Endodermal cell (in vitro differentiated cells): ENCODE results near the gene KCND2. TPM values are rescaled to one million over a fixed set of nuclear protein-coding genes. Genes with fewer than 3 reads are reported as not detected.
"Not testable (repeated sequence)": the region's sequence is repeated elsewhere in the genome, so short reads cannot be mapped to it uniquely, and the experiment has no call there.

Source experiments
- DNase-seq: peaks from one replicate; pipeline ENCODE4 v3.0.0-alpha.2; 2017
- H3K27ac ChIP-seq: 2 replicates; pipeline ENCODE4 v1.5.1; 2013; ENCODE audit warnings: mild to moderate bottlenecking, low read depth, low read length, moderate library complexity
- H3K27me3 ChIP-seq: 2 replicates; pipeline ENCODE4 v1.6.1; 2013; ENCODE audit warnings: mild to moderate bottlenecking, low read length, moderate library complexity; ENCODE audit not compliant: insufficient read depth, control insufficient read depth, poor library complexity, severe bottlenecking
- H3K36me3 ChIP-seq: 2 replicates; pipeline ENCODE4 v1.7.0; 2013; ENCODE audit warnings: mild to moderate bottlenecking, low read length, moderate library complexity; ENCODE audit not compliant: control insufficient read depth, insufficient read depth
- H3K4me1 ChIP-seq: one replicate; pipeline ENCODE4 v1.7.0; 2013; ENCODE audit warnings: low read length; ENCODE audit not compliant: control insufficient read depth, insufficient read depth
- H3K4me3 ChIP-seq: 2 replicates; pipeline ENCODE4 v1.5.1; 2013; ENCODE audit warnings: mild to moderate bottlenecking, low read length, moderate library complexity
- H3K9ac ChIP-seq: 2 replicates; pipeline ENCODE4 v1.6.1; 2013; ENCODE audit warnings: mild to moderate bottlenecking, low read length, moderate library complexity; ENCODE audit not compliant: poor library complexity, severe bottlenecking; ENCODE audit errors: extremely low read depth
- H3K9me3 ChIP-seq: 2 replicates; pipeline ENCODE4 v1.6.1; 2013; ENCODE audit warnings: mild to moderate bottlenecking, low read length, moderate library complexity; ENCODE audit not compliant: control insufficient read depth
- H3K27ac Mint-ChIP-seq: 2 replicates; pipeline ENCODE4 v1.8.0; 2020; ENCODE audit warnings: mixed read lengths
- H3K27me3 Mint-ChIP-seq: 2 replicates; pipeline ENCODE4 v1.8.0; 2021; ENCODE audit warnings: mild to moderate bottlenecking, mixed read lengths; ENCODE audit not compliant: insufficient read depth
- H3K36me3 Mint-ChIP-seq: 2 replicates; pipeline ENCODE4 v1.8.0; 2020; ENCODE audit warnings: low read depth, mixed read lengths
- H3K4me1 Mint-ChIP-seq: 2 replicates; pipeline ENCODE4 v1.8.0; 2020; ENCODE audit warnings: mixed read lengths
- H3K4me3 Mint-ChIP-seq: 2 replicates; pipeline ENCODE4 v1.8.0; 2020; ENCODE audit warnings: mild to moderate bottlenecking, moderate library complexity, mixed read lengths
- H3K9me3 Mint-ChIP-seq: 2 replicates; pipeline ENCODE4 v1.8.0; 2020; ENCODE audit warnings: mild to moderate bottlenecking, mixed read lengths
- CTCF ChIP-seq: fragments of 200-600 bp; sonication (generic); conservative IDR thresholded peaks from 2 replicates; pipeline ENCODE4 v1.5.0; 2021; ENCODE audit warnings: antibody characterized with exemption, mild to moderate bottlenecking
- WGBS, 2 experiments: methylation state at CpG; one replicate each; pipeline versions ENCODE4 v1.1.5 to v1.1.7; 2013; ENCODE audit warnings: missing lambda C conversion rate in 2 of 2, mixed read lengths in 1 of 2; ENCODE audit not compliant: insufficient coverage in 1 of 2, insufficient read length in 1 of 2; 5-methylcytosine and 5-hydroxymethylcytosine counted together
- total RNA-seq, 2 donors: library from RNA; stranded (reverse); fragmentation: NEBNext Ultra II Directional in 1 of 2; extraction: Animal tissue kit (Norgen Biotek cat#: 25700) in 1 of 2; gene quantifications; 2 replicates in 1 of 2; 3 replicates in 1 of 2; pipeline ENCODE4 v1.2.1, GENCODE V29; 2021

Gene KCND2
- total RNA-seq, 2 donors from 2014 or later, result 0.71 to 4.6 TPM

GRCh38 chr7:120229084-120229483 is 43.9 kb upstream of the KCND2 start:
- H3K4me3 ChIP-seq, result no peak overlapping the region
- no peaks in the 10 kb centered on the region for H3K9me3 ChIP-seq
- Mint-ChIP-seq H3K4me1 (no peaks in the 10 kb centered on the region), H3K36me3 (no peaks in the 10 kb centered on the region), H3K9me3 (no peaks in the 10 kb centered on the region), H3K27me3 (no peaks in the 10 kb centered on the region), H3K4me3 (no peak overlapping the region), H3K27ac (no peak overlapping the region)
- H3K9ac ChIP-seq, result no peak overlapping the region
- no peak overlapping the region for H3K27ac ChIP-seq
- WGBS, 2 experiments, result 79 to 90% methylated on average over 2 to 3 of the region's 3 CpGs
- H3K27me3 ChIP-seq, result no peaks in the 10 kb centered on the region
- H3K4me1 ChIP-seq, result no peaks in the 10 kb centered on the region
- DNase-seq, result no peak
- no peaks in the 10 kb centered on the region for H3K36me3 ChIP-seq
- no peak for TF ChIP-seq CTCF

- no peaks in the 10 kb centered on the region for H3K27me3 Mint-ChIP-seq
- no peaks in the 10 kb centered on the region for H3K9me3 ChIP-seq
- no peak overlapping the region for H3K27ac ChIP-seq
- H3K4me3 ChIP-seq, result no peak overlapping the region
- WGBS, 2 experiments, result 95% methylated on average over 1 of the region's 1 CpG; no CpG with 5 or more reads in 1 of the 2 experiments
- no peak for TF ChIP-seq CTCF
- H3K9ac ChIP-seq, result no peak overlapping the region
- H3K36me3 ChIP-seq, result no peaks in the 10 kb centered on the region
- no peak overlapping the region for H3K27ac Mint-ChIP-seq
- no peaks in the 10 kb centered on the region for H3K36me3 Mint-ChIP-seq
- peaks cover 4% of the 10 kb centered on the region for H3K9me3 Mint-ChIP-seq
- no peaks in the 10 kb centered on the region for H3K4me1 Mint-ChIP-seq
- H3K4me1 ChIP-seq, result no peaks in the 10 kb centered on the region
- H3K4me3 Mint-ChIP-seq, result no peak overlapping the region
- no peaks in the 10 kb centered on the region for H3K27me3 ChIP-seq
- no peak for DNase-seq
Measured at GRCh38 chr7:120233338-120233737, 39.6 kb upstream of the KCND2 start.

GRCh38 chr7:120240350-120240749 is 32.6 kb upstream of the KCND2 start:
- not testable (repeated sequence) for H3K36me3 ChIP-seq, H3K4me1 Mint-ChIP-seq, H3K4me3 Mint-ChIP-seq, DNase-seq, H3K4me1 ChIP-seq, H3K9me3 ChIP-seq, H3K27ac ChIP-seq, H3K9ac ChIP-seq, H3K27me3 Mint-ChIP-seq, H3K4me3 ChIP-seq, H3K36me3 Mint-ChIP-seq, H3K27ac Mint-ChIP-seq, H3K27me3 ChIP-seq
- WGBS, 2 experiments, result 94% methylated on average over 8 of the region's 8 CpGs; no CpG with 5 or more reads in 1 of the 2 experiments
- peaks cover 19% of the 10 kb centered on the region for H3K9me3 Mint-ChIP-seq

GRCh38 chr7:120241973-120242372 is 31.0 kb upstream of the KCND2 start:
- Histone ChIP-seq H3K9me3 (no peaks in the 10 kb centered on the region), H3K9ac (no peak overlapping the region), H3K27me3 (no peaks in the 10 kb centered on the region), H3K4me1 (no peaks in the 10 kb centered on the region), H3K36me3 (no peaks in the 10 kb centered on the region), H3K4me3 (no peak overlapping the region), H3K27ac (no peak overlapping the region)
- Mint-ChIP-seq H3K9me3 (peaks cover 17% of the 10 kb centered on the region), H3K27me3 (no peaks in the 10 kb centered on the region), H3K27ac (no peak overlapping the region), H3K36me3 (no peaks in the 10 kb centered on the region), H3K4me1 (no peaks in the 10 kb centered on the region), H3K4me3 (no peak overlapping the region)
- no peak for DNase-seq
- WGBS, 2 experiments, result 97 to 100% methylated on average over 1 of the region's 1 CpG
- TF ChIP-seq CTCF, result no peak
